Caki2 (cell line): ENCODE results near the gene MTARC1. TPM values are rescaled to one million over a fixed set of nuclear protein-coding genes. Genes with fewer than 3 reads are reported as not detected.

Experiments used
- DNase-seq: peaks from one replicate; pipeline ENCODE4 v3.0.0-alpha.2; 2015; ENCODE audit warnings: low read depth
- in situ Hi-C: cut with HindIII; loops from 2 replicates; pipeline ENCODE4 v1.10.0; 2016; ENCODE audit warnings: low sequenced_read_pairs, low pct_unique_long_range_greater_than_20kb, mixed read lengths
- total RNA-seq: library from RNA; depleted of rRNA; stranded (reverse); fragments of >200 nt; shearing (Covaris generic); gene quantifications from 2 replicates; pipeline ENCODE4 v1.2.3, GENCODE V29; 2014; ENCODE audit warnings: low replicate concordance

Gene MTARC1
- total RNA-seq, 1 experiment from 2014 or later, result 5.2 TPM

- in situ Hi-C loops, result no loop called here
- no peak for DNase-seq
Measured at GRCh38 chr1:220767312-220768125, 19.2 kb upstream of the MTARC1 start.

- DNase-seq, result no peak
- in situ Hi-C loops, result no loop called here
Measured at GRCh38 chr1:220768126-220768601, 18.5 kb upstream of the MTARC1 start.

- no peak for DNase-seq
- in situ Hi-C loops, result no loop called here
Measured at GRCh38 chr1:220769205-220769604, 17.5 kb upstream of the MTARC1 start.

GRCh38 chr1:220770245-220770913 lies 16.3 kb upstream of the MTARC1 start:
- in situ Hi-C loops, result no loop called here
- no peak for DNase-seq

- DNase-seq, result no peak
- in situ Hi-C loops, result no loop called here
Measured at GRCh38 chr1:220772846-220773245, 13.9 kb upstream of the MTARC1 start.

GRCh38 chr1:220775240-220775853 lies 11.4 kb upstream of the MTARC1 start:
- in situ Hi-C loops, result no loop called here
- DNase-seq, result peak; percentile 10

- in situ Hi-C loops, result no loop called here
Measured at GRCh38 chr1:220776254-220776653, 10.5 kb upstream of the MTARC1 start.

GRCh38 chr1:220776720-220777326 lies 9.9 kb upstream of the MTARC1 start:
- in situ Hi-C loops, result no loop called here
- peak; percentile 49 for DNase-seq

More at GRCh38 chr1:220776254-220776653, 10.5 kb upstream of the MTARC1 start:
- DNase-seq, result no peak

- no peak for DNase-seq
- in situ Hi-C loops, result no loop called here
Measured at GRCh38 chr1:220783453-220783852, 3.3 kb upstream of the MTARC1 start.

GRCh38 chr1:220784751-220785150 lies 2.0 kb upstream of the MTARC1 start:
- DNase-seq, result no peak
- in situ Hi-C loops, result no loop called here

- in situ Hi-C loops, result no loop called here
- DNase-seq, result no peak
Measured at GRCh38 chr1:220785166-220786056, 1.3 kb upstream of the MTARC1 start.

GRCh38 chr1:220786057-220786336 lies 716 bp upstream of the MTARC1 start:
- in situ Hi-C loops, result no loop called here

GRCh38 chr1:220787069-220787619 lies 431 bp downstream of the MTARC1 start:
- no peak for DNase-seq
- in situ Hi-C loops, result no loop called here

More at GRCh38 chr1:220786057-220786336, 716 bp upstream of the MTARC1 start:
- no peak for DNase-seq

- no peak for DNase-seq
- in situ Hi-C loops, result no loop called here
Measured at GRCh38 chr1:220788900-220789299, 2.2 kb downstream of the MTARC1 start.

GRCh38 chr1:220789532-220790147 lies 2.9 kb downstream of the MTARC1 start:
- in situ Hi-C loops, result no loop called here
- DNase-seq, result no peak

GRCh38 chr1:220791285-220791684 lies 4.6 kb downstream of the MTARC1 start:
- no peak for DNase-seq
- in situ Hi-C loops, result no loop called here

GRCh38 chr1:220791956-220792355 lies 5.2 kb downstream of the MTARC1 start:
- no peak for DNase-seq
- in situ Hi-C loops, result no loop called here
